Measurements from ENCODE around the gene GLUL. TPM values are rescaled to one million over a fixed set of nuclear protein-coding genes. Genes with fewer than 3 reads are reported as not detected.
A peak's percentile ranks its signal among the peaks of the same experiment; 100 is the strongest.

GLUL gene
- total RNA-seq, 8 experiments from 2014 or later = 49.0 to 392 (median 167) TPM

DNA sequence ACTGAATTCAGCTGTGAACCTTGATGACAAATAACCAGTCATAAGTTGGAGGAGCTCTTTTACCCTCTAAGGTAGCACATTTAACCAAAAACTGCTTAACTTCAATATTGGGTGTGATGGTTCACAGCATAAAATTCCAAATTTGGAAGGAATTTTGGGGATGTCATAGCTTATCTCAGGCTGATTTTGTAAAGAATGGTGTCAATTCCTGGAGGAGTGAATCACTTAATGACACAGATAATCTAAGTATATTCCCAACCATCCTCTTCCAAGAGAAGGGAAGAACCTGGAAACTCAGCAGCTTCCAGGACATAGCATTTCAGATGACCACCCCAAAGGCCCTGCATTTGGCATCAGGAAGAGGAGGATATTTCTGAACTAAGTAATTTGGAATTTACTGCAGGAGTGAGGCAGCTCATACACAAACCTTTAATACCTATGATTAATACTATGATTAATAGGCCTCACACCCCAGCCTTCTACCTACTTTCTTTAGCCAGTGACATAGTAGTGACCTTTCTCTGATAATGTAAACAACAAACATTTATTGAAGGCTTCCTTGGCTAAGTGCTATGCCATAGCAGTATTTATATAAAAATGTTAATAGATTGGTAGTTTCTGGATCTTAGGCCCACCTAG lies 14.5 kb downstream of the GLUL start:
- in situ Hi-C loops (cut with MboI; ENCODE audit: low pct_unique_long_range_greater_than_20kb in 2 of 9, low sequenced_read_pairs in 9 of 9, unreplicated experiment in 9 of 9) = no loop called here
- no peak for ATAC-seq (replicated peaks in 6 of 8)
- no peak overlapping the region for H3K27ac ChIP-seq
- no peaks in the 10 kb centered on the region for H3K4me1 ChIP-seq (replicated peaks in 1 of 2)
- H3K4me3 ChIP-seq = no peak overlapping the region

DNA sequence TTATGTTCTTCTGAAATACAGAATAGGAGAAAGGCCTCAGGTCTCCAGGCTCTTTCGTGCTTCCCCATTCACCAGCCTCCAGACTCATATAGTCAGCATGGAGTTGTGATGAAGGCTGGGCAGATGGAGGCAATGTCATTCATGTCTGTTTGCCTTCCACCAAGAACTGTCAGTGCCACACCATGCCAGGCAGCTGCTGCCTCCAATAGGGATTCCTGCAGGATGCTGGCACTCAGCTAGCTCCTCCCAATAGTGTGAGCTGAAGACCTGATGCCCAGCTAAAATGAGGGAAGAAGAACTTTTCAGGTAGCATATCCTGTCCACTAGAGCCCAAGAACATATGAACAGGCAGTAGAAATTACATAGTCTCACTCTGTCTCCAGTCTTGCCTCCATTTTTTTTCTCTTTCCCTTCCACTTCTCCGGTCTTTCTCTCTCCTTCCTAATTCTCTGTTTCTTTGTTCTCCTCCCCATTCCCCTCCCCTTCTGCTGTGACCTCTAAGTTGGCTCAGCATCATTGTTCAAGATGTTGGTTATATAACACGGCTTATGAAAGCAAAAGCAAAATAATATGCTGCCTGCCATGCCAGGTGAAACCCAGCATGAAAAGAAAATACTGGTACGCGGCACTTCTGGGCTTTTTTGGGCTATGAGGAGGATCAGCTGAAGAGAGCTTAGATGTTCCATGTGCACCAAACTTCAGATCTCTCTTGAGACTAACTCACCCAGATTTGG lies 17.3 kb downstream of the GLUL start:
- in situ Hi-C loops (cut with MboI; ENCODE audit: low pct_unique_long_range_greater_than_20kb in 2 of 9, low sequenced_read_pairs in 9 of 9, unreplicated experiment in 9 of 9) = no loop called here
- WGBS, 10 experiments = 0 to 100% (median 85%) methylated on average over 1 to 5 of the region's 5 CpGs
- no peak overlapping the region for H3K4me3 ChIP-seq
- H3K27ac ChIP-seq = no peak overlapping the region
- no peaks in the 10 kb centered on the region for H3K4me1 ChIP-seq (replicated peaks in 1 of 2)
- ATAC-seq (replicated peaks in 6 of 8) = no peak

DNA sequence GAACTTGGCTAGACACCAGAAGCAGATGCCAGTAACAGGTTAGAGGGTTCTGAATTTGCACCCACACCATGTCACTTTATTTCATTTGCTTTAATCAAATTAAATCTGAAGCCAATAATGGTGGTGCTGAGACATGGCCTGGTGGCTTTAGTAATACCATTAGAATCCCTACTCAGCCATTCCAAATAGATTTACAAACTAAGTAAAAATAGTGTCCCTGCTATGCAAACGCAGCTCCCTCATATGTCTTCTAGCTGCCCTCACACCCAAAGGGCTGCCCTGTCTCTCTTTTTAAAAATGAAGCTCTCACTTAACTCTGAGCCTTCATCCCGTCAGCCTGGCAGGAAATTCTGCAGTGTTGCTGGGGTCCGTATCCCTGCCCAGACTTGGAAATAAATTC lies 21.1 kb downstream of the GLUL start:
- in situ Hi-C loops (cut with MboI; ENCODE audit: low pct_unique_long_range_greater_than_20kb in 2 of 9, low sequenced_read_pairs in 9 of 9, unreplicated experiment in 9 of 9) = no loop called here
- WGBS, 10 experiments = 42 to 100% (median 67%) methylated on average over 1 to 3 of the region's 3 CpGs; no CpG with 5 or more reads in 2 of the 10 experiments
- ATAC-seq (replicated peaks in 6 of 8) = no peak

DNA sequence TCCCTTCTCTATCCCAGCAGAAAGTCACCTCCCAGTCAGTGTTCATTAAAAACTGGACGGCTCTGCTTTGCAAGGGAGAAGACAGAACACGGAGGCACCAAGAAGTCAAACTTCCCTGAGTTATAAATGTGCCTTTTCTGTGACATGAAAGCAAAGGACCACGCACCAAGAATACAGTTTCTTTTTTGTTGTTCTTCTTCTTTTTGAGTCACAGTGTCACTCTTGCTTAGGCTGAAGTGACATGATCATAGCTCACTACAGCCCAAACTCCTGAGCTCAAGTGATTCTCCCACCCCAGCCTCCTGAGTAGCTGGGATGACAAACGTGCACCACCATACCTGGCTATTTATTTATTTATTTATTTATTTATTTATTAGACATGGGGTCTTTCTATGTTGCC lies 22.7 kb downstream of the GLUL start:
- WGBS, 10 experiments = 10 to 94% (median 67%) methylated on average over 1 to 4 of the region's 4 CpGs; no CpG with 5 or more reads in 1 of the 10 experiments
- no peak overlapping the region for H3K27ac ChIP-seq
- no peaks in the 10 kb centered on the region for H3K4me1 ChIP-seq (replicated peaks in 1 of 2)
- H3K4me3 ChIP-seq = no peak overlapping the region
- ATAC-seq (replicated peaks in 6 of 8) = peak in 1 of 8 experiments; percentile 34
- in situ Hi-C loops (cut with MboI; ENCODE audit: low pct_unique_long_range_greater_than_20kb in 2 of 9, low sequenced_read_pairs in 9 of 9, unreplicated experiment in 9 of 9) = no loop called here

More for the DNA sequence above, 21.1 kb downstream of the GLUL start:
- Histone ChIP-seq H3K4me1 (replicated peaks in 1 of 2) (no peaks in the 10 kb centered on the region), H3K27ac (no peak overlapping the region), H3K4me3 (no peak overlapping the region)

DNA sequence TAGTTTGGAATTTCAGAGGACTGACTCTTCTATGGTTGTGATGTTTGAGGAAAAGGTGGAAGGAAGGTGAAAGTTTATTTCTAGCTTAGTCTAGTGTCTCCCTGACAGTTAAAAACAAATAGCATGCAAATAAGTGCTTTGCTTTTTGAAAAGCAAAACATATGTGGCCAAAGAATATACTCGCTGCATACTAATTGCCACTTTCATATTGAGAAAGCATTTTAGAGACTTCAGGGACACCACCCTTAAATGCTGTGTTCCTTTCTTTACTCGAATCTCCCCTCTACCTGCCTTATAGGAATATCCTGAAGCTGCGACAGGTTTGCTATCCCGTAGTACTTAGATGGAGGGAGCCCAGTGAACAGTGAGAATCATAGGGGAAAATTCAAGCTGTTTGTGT lies 23.2 kb downstream of the GLUL start:
- Histone ChIP-seq H3K4me1 (replicated peaks in 1 of 2) (no peaks in the 10 kb centered on the region), H3K27ac (no peak overlapping the region), H3K4me3 (no peak overlapping the region)
- in situ Hi-C loops (cut with MboI; ENCODE audit: low pct_unique_long_range_greater_than_20kb in 2 of 9, low sequenced_read_pairs in 9 of 9, unreplicated experiment in 9 of 9) = no loop called here
- 8 to 81% (median 68%) methylated on average over 2 to 4 of the region's 4 CpGs; no CpG with 5 or more reads in 1 of the 10 experiments for WGBS, 10 experiments
- peak in 1 of 8 experiments; percentile 56 for ATAC-seq (replicated peaks in 6 of 8)

DNA sequence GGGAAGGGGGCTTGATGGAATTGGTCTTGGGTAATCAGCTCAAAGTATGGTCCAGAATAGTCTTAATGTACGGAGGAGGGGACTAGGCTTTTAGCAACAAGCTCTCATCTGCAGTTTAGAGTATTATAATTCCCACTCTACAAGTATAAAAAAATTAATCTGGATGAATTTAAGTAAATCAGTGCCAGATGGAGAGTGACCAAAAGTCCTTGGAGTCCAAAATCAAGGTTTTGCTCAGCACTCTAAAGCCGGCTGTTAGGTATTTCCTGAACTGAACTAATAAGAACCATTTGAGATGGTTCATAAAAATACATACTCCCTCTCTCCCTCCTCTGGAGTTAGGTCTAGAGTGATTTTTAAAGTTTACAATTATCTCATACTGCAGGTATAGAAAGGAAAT lies 23.7 kb downstream of the GLUL start:
- no peak overlapping the region for H3K27ac ChIP-seq
- in situ Hi-C loops (cut with MboI; ENCODE audit: low pct_unique_long_range_greater_than_20kb in 2 of 9, low sequenced_read_pairs in 9 of 9, unreplicated experiment in 9 of 9) = no loop called here
- H3K4me1 ChIP-seq (replicated peaks in 1 of 2) = peaks cover 0 to 2% of the 10 kb centered on the region in 2 donors
- no peak overlapping the region for H3K4me3 ChIP-seq
- ATAC-seq (replicated peaks in 6 of 8) = no peak
- 30 to 100% (median 93%) methylated on average over 1 to 2 of the region's 2 CpGs for WGBS, 10 experiments

DNA sequence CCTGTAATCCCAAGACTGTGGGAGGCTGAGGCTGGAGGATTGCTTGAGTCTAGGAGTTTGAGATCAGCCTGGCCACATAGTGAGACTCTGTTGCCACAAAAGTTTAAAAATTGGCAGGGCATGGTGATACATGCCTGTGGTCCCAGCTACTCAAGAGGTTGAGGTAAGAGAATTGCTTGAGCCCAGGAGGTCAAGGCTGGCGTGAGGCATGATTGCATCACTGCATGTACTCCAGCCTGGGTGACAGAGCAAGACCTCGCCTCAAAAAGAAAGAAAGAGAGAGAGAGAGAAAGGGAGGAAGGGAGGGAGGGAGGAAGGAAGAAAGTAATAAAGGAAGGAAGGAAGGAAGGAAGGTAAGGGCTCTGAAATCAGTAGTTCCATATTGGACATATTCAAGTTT lies 25.0 kb downstream of the GLUL start:
- Histone ChIP-seq H3K4me1 (replicated peaks in 1 of 2) (peaks cover 0 to 3% of the 10 kb centered on the region in 2 donors), H3K4me3 (no peak overlapping the region), H3K27ac (no peak overlapping the region)
- ATAC-seq (replicated peaks in 6 of 8) = no peak
- WGBS, 10 experiments = 0 to 100% (median 92%) methylated on average over 1 to 2 of the region's 2 CpGs
- in situ Hi-C loops (cut with MboI; ENCODE audit: low pct_unique_long_range_greater_than_20kb in 2 of 9, low sequenced_read_pairs in 9 of 9, unreplicated experiment in 9 of 9) = no loop called here

DNA sequence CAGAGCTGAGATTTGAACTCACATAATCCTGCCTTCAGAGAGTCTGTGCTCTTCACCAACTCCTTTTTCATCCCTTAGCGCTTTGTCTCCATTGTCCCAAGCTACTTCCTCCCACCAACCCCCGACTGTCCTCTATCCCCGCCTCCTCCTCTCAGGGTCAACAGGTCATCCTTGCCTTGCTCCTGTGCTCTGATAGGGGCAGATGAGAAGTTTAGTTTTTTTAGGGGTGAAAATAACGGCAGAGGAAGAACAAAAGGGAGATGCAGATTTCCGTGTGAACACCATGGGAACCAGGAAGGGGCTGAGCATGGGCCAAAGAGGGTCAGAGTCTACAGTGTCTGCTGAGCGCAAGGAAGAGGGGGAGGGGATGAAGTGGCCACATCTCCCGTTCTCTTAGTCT lies 31.9 kb downstream of the GLUL start:
- 5 to 100% (median 24%) methylated on average over 1 to 6 of the region's 7 CpGs; no CpG with 5 or more reads in 1 of the 10 experiments for WGBS, 10 experiments
- no peak for ATAC-seq (replicated peaks in 6 of 8)
- no peak overlapping the region for H3K27ac ChIP-seq
- H3K4me3 ChIP-seq = no peak overlapping the region
- in situ Hi-C loops (cut with MboI; ENCODE audit: low pct_unique_long_range_greater_than_20kb in 2 of 9, low sequenced_read_pairs in 9 of 9, unreplicated experiment in 9 of 9) = no loop called here
- peaks cover 10 to 11% of the 10 kb centered on the region in 2 donors for H3K4me1 ChIP-seq (replicated peaks in 1 of 2)

DNA sequence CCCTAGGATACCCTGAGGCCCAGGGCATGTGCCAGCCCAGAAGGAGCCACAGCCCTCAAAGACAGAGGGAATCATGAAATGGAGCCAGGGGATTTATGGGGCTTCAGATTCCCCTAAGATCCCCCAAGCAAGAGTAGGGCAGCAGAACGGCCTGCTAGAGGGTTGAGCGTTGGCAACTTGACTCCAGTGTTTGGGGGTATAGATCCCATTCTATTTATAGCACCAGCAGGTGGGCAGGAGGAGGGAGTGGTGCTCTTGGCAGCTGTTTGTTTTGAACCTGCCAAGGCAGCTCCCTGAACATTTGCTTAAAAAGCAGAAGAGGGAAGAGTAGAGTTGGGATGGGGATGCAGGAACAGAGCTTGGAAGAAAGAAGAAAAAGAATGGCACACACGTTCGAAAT lies 33.7 kb downstream of the GLUL start:
- H3K27ac ChIP-seq = no peak overlapping the region
- no peak for ATAC-seq (replicated peaks in 6 of 8)
- H3K4me1 ChIP-seq (replicated peaks in 1 of 2) = peaks cover 8 to 11% of the 10 kb centered on the region in 2 donors
- no peak overlapping the region for H3K4me3 ChIP-seq
- in situ Hi-C loops (cut with MboI; ENCODE audit: low pct_unique_long_range_greater_than_20kb in 2 of 9, low sequenced_read_pairs in 9 of 9, unreplicated experiment in 9 of 9) = no loop called here
- WGBS, 10 experiments = 0 to 88% (median 59%) methylated on average over 2 to 4 of the region's 4 CpGs; no CpG with 5 or more reads in 2 of the 10 experiments

DNA sequence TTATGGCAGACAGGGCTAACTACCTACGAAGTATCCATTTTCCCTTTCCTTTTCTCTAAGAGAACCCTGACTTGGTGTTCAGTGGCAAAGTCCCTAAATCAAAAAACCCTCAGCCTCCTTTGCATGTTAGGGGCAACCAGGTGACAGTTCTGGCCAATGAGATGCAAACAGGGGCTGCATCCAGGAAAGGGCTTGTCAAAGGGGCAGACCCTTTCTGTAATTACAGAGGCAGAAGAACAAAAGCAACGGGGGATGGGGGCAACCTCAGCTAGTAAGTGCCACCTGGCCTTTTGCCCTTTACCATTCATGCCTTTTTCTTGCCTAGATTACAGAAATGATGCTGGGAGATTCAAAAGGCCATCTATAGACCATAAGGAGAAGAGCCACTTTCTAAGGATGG lies 34.4 kb downstream of the GLUL start:
- WGBS, 10 experiments = 10 to 100% (median 37%) methylated on average over 1 to 2 of the region's 2 CpGs; no CpG with 5 or more reads in 2 of the 10 experiments
- no peak overlapping the region for H3K27ac ChIP-seq
- peaks cover 7 to 11% of the 10 kb centered on the region in 2 donors for H3K4me1 ChIP-seq (replicated peaks in 1 of 2)
- no peak for ATAC-seq (replicated peaks in 6 of 8)
- no peak overlapping the region for H3K4me3 ChIP-seq
- in situ Hi-C loops (cut with MboI; ENCODE audit: low pct_unique_long_range_greater_than_20kb in 2 of 9, low sequenced_read_pairs in 9 of 9, unreplicated experiment in 9 of 9) = no loop called here

DNA sequence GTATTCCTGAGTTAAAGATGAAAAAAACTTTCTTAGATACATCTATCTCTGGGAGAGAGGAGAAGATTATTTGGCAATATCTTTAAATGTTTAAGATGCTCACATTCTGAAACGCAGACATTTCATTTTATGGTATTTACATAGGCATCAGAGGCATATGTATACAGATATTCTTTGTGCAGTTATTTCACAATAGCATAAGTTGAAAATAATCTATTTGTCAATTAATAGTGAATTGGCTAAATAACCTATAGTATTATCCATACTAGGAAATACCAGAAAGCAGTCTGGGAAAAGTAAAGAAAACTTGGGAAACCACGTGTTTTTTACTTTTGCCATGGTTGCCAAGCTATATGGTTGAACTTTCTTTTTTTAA lies 35.9 kb downstream of the GLUL start:
- no peak overlapping the region for H3K27ac ChIP-seq
- no peak for ATAC-seq (replicated peaks in 6 of 8)
- H3K4me1 ChIP-seq (replicated peaks in 1 of 2) = peaks cover 7 to 11% of the 10 kb centered on the region in 2 donors
- in situ Hi-C loops (cut with MboI; ENCODE audit: low pct_unique_long_range_greater_than_20kb in 2 of 9, low sequenced_read_pairs in 9 of 9, unreplicated experiment in 9 of 9) = no loop called here
- H3K4me3 ChIP-seq = no peak overlapping the region
- WGBS, 10 experiments = 0 to 100% (median 93%) methylated on average over 1 to 2 of the region's 2 CpGs

DNA sequence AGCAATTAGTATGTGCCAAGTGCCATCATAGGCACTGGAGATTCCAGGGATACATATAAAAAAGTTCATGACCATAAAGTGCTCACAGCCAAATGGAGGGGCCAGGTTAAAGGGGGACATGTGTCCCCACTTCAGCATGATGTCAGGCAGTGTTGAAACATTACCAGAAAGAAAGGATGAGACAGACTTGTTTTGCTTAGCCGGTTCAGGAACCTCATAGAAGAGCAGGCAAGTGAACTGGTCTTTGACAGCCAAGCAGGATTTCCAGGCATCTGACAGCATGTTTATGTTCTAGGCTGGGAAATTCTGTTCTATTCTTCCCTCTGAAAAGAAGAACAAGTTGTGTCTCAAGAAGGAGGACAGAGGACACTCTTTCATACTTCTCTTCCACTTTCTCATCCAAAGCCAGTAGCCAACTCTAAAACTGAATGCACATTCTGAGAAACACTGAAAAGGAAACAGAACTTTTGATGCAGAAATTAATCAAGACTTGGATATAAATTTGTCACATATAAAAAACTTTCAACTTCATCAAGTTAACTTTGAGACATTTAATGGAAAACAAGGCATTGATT lies 39.7 kb downstream of the GLUL start:
- H3K4me3 ChIP-seq = no peak overlapping the region
- no peaks in the 10 kb centered on the region for H3K4me1 ChIP-seq (replicated peaks in 1 of 2)
- in situ Hi-C loops (cut with MboI; ENCODE audit: low pct_unique_long_range_greater_than_20kb in 2 of 9, low sequenced_read_pairs in 9 of 9, unreplicated experiment in 9 of 9) = no loop called here
- no peak for ATAC-seq (replicated peaks in 6 of 8)
- WGBS, 10 experiments = 0 to 100% (median 54%) methylated on average over 1 of the region's 1 CpG; no CpG with 5 or more reads in 4 of the 10 experiments
- no peak overlapping the region for H3K27ac ChIP-seq

DNA sequence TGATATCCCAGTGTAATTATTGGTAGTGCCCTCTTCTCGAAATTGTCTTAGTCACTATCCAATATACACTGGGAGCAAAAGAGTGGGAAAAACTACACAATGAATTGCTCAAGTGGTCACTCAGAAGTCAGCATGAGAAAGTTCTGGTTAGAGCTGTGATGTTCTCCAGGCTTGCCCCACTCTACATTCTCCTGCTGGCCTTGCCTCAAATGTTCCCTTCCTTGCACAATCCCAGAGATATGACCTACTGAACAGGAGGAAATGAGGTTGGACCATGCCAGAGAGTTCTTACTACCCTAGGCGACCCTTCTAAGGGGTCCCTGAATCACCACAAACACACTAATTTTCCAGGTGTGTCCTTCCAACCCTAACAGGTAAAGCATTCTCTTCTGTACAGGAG lies 40.8 kb downstream of the GLUL start:
- ATAC-seq (replicated peaks in 6 of 8) = no peak
- H3K4me3 ChIP-seq = no peak overlapping the region
- in situ Hi-C loops (cut with MboI; ENCODE audit: low pct_unique_long_range_greater_than_20kb in 2 of 9, low sequenced_read_pairs in 9 of 9, unreplicated experiment in 9 of 9) = no loop called here
- H3K4me1 ChIP-seq (replicated peaks in 1 of 2) = no peaks in the 10 kb centered on the region
- WGBS, 10 experiments = 11 to 100% (median 94%) methylated on average over 1 to 2 of the region's 2 CpGs; no CpG with 5 or more reads in 4 of the 10 experiments
- H3K27ac ChIP-seq = no peak overlapping the region

All from motor neuron (in vitro differentiated cells).